PC-3 (cell line): ENCODE results near the gene SCLY. TPM values are rescaled to one million over a fixed set of nuclear protein-coding genes. Genes with fewer than 3 reads are reported as not detected.
"Not testable (repeated sequence)": the region's sequence is repeated elsewhere in the genome, so short reads cannot be mapped to it uniquely, and the experiment has no call there.

ENCODE experiments used
- ATAC-seq: fragments of 200-7000 bp; cut with Tn5 transposase; 2 replicates; pipeline ENCODE4 v1.9.1; 2020; ENCODE audit warnings: mild to moderate bottlenecking, moderate library complexity
- BruUV-seq: library from RNA; stranded (reverse); fragments of 400-500 nt; replicated peaks from 2 replicates; lab custom pipeline; 2021; lab: Mats Ljungman, UMichigan
- CTCF ChIA-PET: fragments of 300-600 bp; sonication (Branson Sonifier 250); formaldehyde crosslinking; loops from one replicate; lab custom pipeline; 2022; ENCODE audit warnings: antibody characterized with exemption; lab: Charles Lee
- POLR2A ChIA-PET: fragments of 300-600 bp; sonication (Branson Sonifier 250); formaldehyde crosslinking; loops from one replicate; lab custom pipeline; 2022; ENCODE audit warnings: antibody characterized with exemption; ENCODE audit not compliant: unreplicated experiment; lab: Charles Lee
- DNase-seq: peaks from one replicate; pipeline ENCODE4 v3.0.0-alpha.2; 2015
- H2AFZ ChIP-seq: fragments of 300-600 bp; sonication (generic); 2 replicates; pipeline ENCODE4 v1.6.0; 2016; ENCODE audit warnings: antibody characterized with exemption, low read length
- H3F3A ChIP-seq: fragments of 300-600 bp; sonication (generic); one replicate; pipeline ENCODE4 v1.6.0; 2017; ENCODE audit warnings: antibody characterized with exemption, low read length, control low read depth, mild to moderate bottlenecking; ENCODE audit not compliant: unreplicated experiment
- H3K27ac ChIP-seq: fragments of 300-600 bp; sonication (generic); 2 replicates; pipeline ENCODE4 v1.5.1; 2016; ENCODE audit warnings: mild to moderate bottlenecking, low read length
- H3K27me3 ChIP-seq: fragments of 300-600 bp; sonication (generic); 2 replicates; pipeline ENCODE4 v1.6.1; 2016; ENCODE audit warnings: low read length, mixed read lengths
- H3K36me3 ChIP-seq: fragments of 300-600 bp; sonication (generic); 2 replicates; pipeline ENCODE4 v1.6.1; 2016; ENCODE audit warnings: low read depth, mixed run types, low read length, mixed read lengths
- H3K4me1 ChIP-seq: fragments of 300-600 bp; sonication (generic); 2 replicates; pipeline ENCODE4 v1.5.1; 2016; ENCODE audit warnings: low read length; ENCODE audit not compliant: insufficient read depth
- H3K4me2 ChIP-seq: fragments of 300-600 bp; sonication (generic); 2 replicates; pipeline ENCODE4 v1.6.0; 2016; ENCODE audit warnings: low read length
- H3K4me3 ChIP-seq: fragments of 300-600 bp; sonication (generic); 2 replicates; pipeline ENCODE4 v1.5.1; 2016; ENCODE audit warnings: mild to moderate bottlenecking, low read length, mixed read lengths
- H3K79me2 ChIP-seq: fragments of 300-600 bp; sonication (generic); 2 replicates; pipeline ENCODE4 v1.6.1; 2017; ENCODE audit warnings: low read length, mixed read lengths
- H3K9ac ChIP-seq: fragments of 300-600 bp; sonication (generic); 2 replicates; pipeline ENCODE4 v1.6.0; 2016; ENCODE audit warnings: mild to moderate bottlenecking, low read length
- H3K9me2 ChIP-seq: fragments of 300-600 bp; sonication (generic); replicated peaks from 2 replicates; pipeline ENCODE4 v1.6.1; 2016; ENCODE audit warnings: mixed run types, low read length, mixed read lengths
- H3K9me3 ChIP-seq: fragments of 300-600 bp; sonication (generic); 2 replicates; pipeline ENCODE4 v1.6.1; 2016; ENCODE audit warnings: low read length, mixed read lengths
- H4K20me1 ChIP-seq: fragments of 300-600 bp; sonication (generic); 2 replicates; pipeline ENCODE4 v1.6.1; 2016; ENCODE audit warnings: low read length, mixed read lengths
- EZH2 ChIP-seq: fragments of 300-600 bp; sonication (generic); IDR thresholded peaks from one replicate; pipeline ENCODE4 v1.6.1; 2017; ENCODE audit warnings: antibody characterized with exemption, mild to moderate bottlenecking, low read length; ENCODE audit not compliant: unreplicated experiment
- EZH2phosphoT487 ChIP-seq: fragments of 300-600 bp; sonication (generic); IDR thresholded peaks from 2 replicates; pipeline ENCODE4 v1.6.1; 2018; ENCODE audit warnings: mild to moderate bottlenecking, antibody characterized with exemption, low read length, borderline replicate concordance
- intact Hi-C: fragments of 100-400 bp; cut with micrococcal nuclease; formaldehyde crosslinking; loops from 2 replicates; pipeline ENCODE4 v1.9.0; 2023
- total RNA-seq: library from RNA; depleted of rRNA; stranded (reverse); fragments of >200 nt; gene quantifications from 2 replicates; pipeline ENCODE4 v1.2.3, GENCODE V29; 2014
- TF ChIP-seq, protein P1 (sequence below): fragments of 300-600 bp; sonication (generic); conservative IDR thresholded peaks from 2 replicates; pipeline ENCODE4 v1.5.1; 2017; ENCODE audit warnings: antibody characterized with exemption, low read depth, mild to moderate bottlenecking, low read length

Gene SCLY
- total RNA-seq, 1 experiment from 2014 or later, result 23.1 TPM

DNA sequence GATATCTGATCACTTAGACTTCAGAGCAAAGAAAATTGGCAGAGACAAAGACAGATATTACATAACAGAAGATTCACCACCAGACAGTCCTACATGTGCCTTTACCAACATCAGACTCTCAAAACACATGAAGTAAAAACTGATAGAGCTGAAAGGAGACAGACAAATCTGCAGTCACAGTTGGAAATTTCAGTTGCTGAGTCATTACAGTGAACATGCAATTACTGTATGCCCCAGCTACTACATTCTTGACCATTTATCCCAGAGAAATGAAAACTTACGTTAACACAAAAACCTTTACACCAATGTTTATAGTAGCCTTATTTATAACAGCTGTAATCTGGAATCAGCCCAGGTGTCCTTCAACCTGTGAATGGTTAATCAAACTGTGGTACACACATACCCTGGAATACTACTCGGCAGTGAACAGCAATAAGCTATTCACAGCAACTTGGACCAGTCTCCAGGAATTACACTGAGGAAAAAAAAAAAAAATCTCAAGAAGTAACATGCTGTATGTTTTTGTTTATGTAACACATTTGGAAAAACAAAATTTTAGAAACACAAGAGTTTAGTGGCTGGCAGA lies 7.5 kb upstream of the SCLY start:
- no peaks in the 10 kb centered on the region for H3K36me3 ChIP-seq
- no peaks in the 10 kb centered on the region for H3F3A ChIP-seq
- H3K27me3 ChIP-seq, result no peaks in the 10 kb centered on the region
- no peak overlapping the region for H2AFZ ChIP-seq
- no peaks in the 10 kb centered on the region for H3K79me2 ChIP-seq
- H3K27ac ChIP-seq, result no peak overlapping the region
- no peak overlapping the region for H3K4me2 ChIP-seq
- H3K9me2 ChIP-seq, result no peaks in the 10 kb centered on the region
- H3K9ac ChIP-seq, result no peak overlapping the region
- no peaks in the 10 kb centered on the region for H3K4me1 ChIP-seq
- ATAC-seq (0 out of 2 replicates have a peak, but pooled peaks have one; percentile 20), DNase-seq (peak; percentile 12)
- H3K9me3 ChIP-seq, result no peaks in the 10 kb centered on the region
- ChIA-PET CTCF (no interaction called here), POLR2A (no interaction called here)
- no peak overlapping the region for H3K4me3 ChIP-seq
- intact Hi-C loops, result no loop called here
- no TSS peak for BruUV-seq
- no peaks in the 10 kb centered on the region for H4K20me1 ChIP-seq
- TF ChIP-seq EZH2phosphoT487 (no peak), EZH2 (no peak)
- TF ChIP-seq, protein P1, sequence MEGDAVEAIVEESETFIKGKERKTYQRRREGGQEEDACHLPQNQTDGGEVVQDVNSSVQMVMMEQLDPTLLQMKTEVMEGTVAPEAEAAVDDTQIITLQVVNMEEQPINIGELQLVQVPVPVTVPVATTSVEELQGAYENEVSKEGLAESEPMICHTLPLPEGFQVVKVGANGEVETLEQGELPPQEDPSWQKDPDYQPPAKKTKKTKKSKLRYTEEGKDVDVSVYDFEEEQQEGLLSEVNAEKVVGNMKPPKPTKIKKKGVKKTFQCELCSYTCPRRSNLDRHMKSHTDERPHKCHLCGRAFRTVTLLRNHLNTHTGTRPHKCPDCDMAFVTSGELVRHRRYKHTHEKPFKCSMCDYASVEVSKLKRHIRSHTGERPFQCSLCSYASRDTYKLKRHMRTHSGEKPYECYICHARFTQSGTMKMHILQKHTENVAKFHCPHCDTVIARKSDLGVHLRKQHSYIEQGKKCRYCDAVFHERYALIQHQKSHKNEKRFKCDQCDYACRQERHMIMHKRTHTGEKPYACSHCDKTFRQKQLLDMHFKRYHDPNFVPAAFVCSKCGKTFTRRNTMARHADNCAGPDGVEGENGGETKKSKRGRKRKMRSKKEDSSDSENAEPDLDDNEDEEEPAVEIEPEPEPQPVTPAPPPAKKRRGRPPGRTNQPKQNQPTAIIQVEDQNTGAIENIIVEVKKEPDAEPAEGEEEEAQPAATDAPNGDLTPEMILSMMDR, result no peak

DNA sequence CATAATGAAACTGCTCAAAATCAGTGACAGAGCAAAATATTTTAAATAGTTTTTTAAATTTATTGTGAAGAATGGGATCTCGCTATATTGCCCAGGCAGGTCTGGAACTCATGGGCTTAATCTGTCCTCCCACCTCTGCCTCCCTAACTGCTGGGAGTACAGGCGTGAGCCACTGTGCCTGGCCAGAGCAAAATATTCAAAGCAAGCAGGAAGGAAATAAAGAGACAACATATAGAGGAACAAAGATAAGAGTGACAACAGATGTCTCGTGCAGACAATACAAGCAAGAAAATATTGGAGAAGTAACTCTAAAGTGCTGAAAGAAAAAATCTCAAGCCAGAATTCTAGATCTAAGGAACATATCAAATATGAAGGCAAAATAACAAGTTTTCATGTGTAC lies 5.0 kb upstream of the SCLY start:
- Histone ChIP-seq H3K4me2 (no peak overlapping the region), H3K4me3 (no peak overlapping the region), H2AFZ (no peak overlapping the region), H3K9me3 (no peaks in the 10 kb centered on the region), H3K4me1 (peaks cover 7% of the 10 kb centered on the region; the same call in 1 of the 2 replicates), H3K27ac (no peak overlapping the region), H3K9ac (no peak overlapping the region), H3K9me2 (no peaks in the 10 kb centered on the region), H3K36me3 (no peaks in the 10 kb centered on the region), H3K27me3 (no peaks in the 10 kb centered on the region), H3K79me2 (0 out of 2 replicates have a peak, but pooled peaks cover 4% of the 10 kb centered on the region), H3F3A (no peaks in the 10 kb centered on the region), H4K20me1 (no peaks in the 10 kb centered on the region)
- ChIA-PET CTCF (no interaction called here), POLR2A (no interaction called here)
- intact Hi-C loops, result no loop called here
- BruUV-seq, result no TSS peak
- DNase-seq (no peak), ATAC-seq (no peak)
- no peak for TF ChIP-seq EZH2phosphoT487
- no peak for TF ChIP-seq EZH2
- TF ChIP-seq, protein P1, result no peak

DNA sequence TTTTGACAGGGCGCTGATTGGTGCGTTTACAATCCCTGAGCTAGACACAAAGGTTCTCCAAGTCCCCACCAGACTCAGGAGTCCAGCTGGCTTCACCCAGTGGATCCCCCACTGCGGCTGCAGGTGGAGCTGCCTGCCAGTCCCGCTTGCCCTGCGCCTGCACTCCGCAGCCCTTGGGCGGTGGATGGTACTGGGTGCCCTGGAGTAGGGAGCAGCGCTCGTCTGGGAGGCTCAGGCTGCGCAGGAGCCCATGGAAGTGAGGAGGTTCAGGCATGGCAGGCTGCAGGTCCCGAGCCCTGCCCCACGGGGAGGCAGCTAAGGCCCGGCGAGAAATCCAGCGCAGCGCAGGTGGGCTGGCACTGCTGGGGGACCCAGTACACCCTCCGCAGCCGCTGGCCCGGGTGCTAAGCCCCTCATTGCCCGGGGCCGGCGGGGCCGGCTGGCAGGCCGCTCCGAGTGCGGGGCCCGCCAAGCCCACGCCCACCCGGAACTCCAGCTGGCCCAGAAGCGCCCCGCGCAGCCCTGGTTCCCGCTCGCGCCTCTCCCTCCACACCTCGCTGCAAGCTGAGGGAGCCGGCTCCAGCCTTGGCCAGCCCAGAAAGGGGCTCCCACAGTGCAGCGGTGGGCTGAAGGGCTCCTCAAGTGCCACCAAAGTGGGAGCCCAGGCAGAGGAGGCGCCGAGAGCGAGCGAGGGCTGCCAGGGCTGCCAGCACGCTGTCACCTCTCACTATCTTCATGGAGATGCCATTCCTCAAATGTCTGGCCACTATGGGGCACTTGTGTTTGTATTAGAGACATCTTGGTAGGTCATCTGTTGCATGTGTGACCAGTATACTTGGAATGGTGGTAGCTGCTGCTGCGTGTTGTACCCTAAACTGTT lies 2.9 kb upstream of the SCLY start:
- POLR2A ChIA-PET, ATAC-seq, H3K9me2 ChIP-seq, H3K36me3 ChIP-seq, BruUV-seq, intact Hi-C loops, H3K9me3 ChIP-seq, H3K4me2 ChIP-seq, H3F3A ChIP-seq, H3K4me3 ChIP-seq, CTCF ChIA-PET, H4K20me1 ChIP-seq, H3K27me3 ChIP-seq, H2AFZ ChIP-seq, H3K27ac ChIP-seq, H3K9ac ChIP-seq, DNase-seq: not testable (repeated sequence)
- Histone ChIP-seq H3K79me2 (peaks cover 24% of the 10 kb centered on the region), H3K4me1 (peaks cover 18% of the 10 kb centered on the region; the same call in 1 of the 2 replicates)
